GM21723 (cell line): ENCODE data around the gene C2orf69.
"Not testable (repeated sequence)": the region's sequence is repeated elsewhere in the genome, so short reads cannot be mapped to it uniquely, and the experiment has no call there.

ENCODE experiments used
- ATAC-seq: cut with Tn5 transposase; IDR thresholded peaks from one replicate; pipeline ENCODE4 v1.9.1; 2021; ENCODE audit warnings: mild to moderate bottlenecking, moderate library complexity; ENCODE audit not compliant: unreplicated experiment

The C2orf69 gene

DNA sequence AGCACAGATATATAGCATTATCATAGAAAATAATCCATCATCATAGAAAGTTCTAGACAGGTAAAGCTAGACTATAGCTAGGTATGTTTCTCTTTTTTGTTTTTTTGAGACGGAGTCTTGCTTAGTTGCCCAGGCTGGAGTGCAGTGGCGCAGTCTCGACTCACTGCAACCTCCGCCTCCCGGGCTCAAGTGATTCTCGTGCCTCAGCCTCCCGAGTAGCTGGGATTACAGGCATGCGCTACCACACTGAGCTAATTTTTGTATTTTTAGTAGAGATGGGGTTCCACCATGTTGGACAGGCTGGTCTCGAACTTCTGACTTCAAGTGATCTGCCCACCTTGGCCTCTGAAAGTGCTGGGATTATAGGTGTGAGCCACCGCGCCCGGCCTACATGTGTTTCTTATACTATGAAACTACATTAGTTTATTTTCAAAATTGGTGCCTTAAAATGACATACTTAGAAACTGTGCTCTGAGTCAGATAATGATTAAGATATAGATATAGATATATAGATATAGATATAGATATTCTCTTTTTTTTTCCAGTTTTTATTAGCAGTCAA is 1.5 kb downstream of the C2orf69 start:
- ATAC-seq: not testable (repeated sequence)

DNA sequence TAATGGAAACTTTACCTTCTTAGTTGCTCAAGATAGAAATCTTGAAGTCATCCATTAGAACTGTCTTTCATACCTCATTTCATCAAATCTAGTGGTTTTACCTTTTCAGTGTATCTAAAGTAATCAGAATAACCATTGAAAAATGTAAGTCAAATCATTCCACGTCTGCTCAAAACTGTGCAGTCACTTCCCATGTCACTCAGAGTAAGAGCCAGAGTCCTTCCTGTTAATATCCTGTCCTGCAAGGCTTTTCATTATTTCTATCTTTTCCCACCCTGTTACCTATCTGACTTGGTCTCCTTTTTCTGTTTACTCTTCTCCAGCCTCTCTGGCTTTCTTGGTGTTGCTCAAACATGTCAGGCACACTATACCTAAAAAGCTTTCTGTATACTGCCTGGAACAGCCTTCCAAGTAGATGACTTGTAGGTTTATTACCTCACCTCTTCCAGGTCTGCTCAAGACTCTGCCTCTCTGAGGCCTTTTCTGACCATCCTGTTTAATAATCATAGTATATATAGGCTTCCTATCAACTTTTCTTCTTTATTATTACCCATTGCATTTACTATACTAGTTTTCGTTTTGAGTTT is 3.4 kb downstream of the C2orf69 start:
- ATAC-seq: no peak

DNA sequence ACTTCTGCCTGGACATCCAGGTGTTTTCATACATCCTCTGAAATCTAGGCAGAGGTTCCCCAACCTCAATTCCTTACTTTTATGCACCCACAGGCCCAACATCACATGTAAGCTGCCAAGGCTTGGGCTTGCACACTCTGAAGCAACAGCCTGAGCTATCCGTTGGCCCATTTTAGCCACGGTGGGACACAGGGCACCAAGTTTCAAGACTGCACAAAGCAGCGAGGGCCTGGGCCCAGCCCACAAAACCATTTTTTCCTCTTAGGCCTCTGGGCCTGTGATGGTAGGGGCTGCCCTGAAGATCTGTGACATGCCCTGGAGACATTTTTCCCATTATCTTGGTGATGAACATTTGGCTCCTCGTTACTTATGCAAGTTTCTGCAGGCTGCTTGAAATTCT is 5.9 kb downstream of the C2orf69 start:
- ATAC-seq: no peak

DNA sequence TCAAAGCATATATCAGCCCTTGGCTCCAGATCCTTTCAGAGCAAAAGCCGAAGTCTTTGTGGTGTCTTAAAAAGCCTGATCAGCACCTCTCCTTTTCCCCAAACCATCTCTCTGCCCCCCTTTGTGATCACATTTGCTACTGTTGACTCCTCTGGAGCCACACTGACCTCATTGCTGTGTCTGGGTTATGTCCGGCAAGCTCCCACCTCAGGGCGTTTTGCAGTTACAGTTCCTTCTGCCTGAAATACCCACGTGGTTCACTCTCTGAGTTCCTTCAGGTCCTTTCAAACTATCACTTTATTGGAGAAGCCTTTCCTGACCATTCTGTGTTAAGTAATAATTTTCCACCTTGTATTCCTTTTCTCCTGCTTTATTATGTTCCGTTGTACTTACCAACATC is 11.8 kb downstream of the C2orf69 start:
- no peak for ATAC-seq

DNA sequence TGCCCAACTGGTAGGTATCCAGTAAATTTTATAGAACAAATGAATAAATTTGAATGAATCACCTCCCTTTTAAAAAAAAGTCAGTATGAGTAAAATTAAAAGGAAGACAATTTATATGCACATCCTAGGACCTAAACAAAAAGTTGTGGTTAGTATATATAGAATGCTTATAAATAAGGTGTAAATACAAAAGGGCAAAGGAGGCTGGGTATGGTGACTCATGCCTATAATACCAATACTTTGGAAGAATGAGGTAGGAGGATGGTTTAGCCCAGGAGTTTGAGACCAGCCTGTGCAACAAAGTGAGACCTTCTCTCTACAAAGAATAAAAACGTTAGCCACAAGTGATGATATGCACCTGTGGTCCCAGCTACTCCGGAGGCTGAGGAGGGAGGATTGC is 12.8 kb downstream of the C2orf69 start:
- no peak for ATAC-seq

DNA sequence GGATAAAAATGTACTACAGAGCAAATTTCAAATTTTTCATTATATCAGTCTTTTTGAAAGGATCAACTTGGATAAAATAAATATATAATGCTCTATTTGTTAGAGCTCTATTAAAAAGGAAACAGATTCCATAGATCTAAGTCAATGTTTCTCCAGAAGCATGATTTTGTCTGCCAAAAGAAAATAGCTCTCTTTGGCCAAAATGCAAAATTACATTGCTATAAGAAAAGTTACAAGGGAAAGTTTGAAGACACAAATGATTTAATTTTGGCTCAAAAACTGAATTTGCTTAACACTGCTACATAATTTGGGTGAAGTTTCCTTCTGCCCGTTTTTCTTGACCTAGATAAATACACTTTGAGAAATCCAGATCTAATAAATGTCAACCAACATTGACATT is 15.7 kb downstream of the C2orf69 start:
- ATAC-seq: no peak

DNA sequence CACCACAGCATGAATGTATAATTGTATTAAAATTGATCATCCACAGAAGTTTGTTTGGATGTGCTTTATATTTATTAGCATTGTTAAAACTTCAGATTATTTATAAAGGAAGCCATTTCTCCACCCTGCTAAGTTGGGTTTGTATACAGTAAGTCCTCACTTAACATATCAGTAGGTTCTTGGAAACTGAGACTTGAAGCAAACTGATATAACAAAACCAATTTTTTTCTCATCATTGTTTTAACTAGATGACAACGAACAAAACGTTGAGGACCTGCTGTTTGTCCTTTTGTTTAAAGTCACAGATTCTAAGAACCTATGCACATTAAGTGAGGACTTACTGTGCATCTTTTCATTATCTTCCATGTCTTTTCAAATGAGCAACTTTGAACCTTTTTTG is 17.1 kb downstream of the C2orf69 start:
- ATAC-seq: no peak

DNA sequence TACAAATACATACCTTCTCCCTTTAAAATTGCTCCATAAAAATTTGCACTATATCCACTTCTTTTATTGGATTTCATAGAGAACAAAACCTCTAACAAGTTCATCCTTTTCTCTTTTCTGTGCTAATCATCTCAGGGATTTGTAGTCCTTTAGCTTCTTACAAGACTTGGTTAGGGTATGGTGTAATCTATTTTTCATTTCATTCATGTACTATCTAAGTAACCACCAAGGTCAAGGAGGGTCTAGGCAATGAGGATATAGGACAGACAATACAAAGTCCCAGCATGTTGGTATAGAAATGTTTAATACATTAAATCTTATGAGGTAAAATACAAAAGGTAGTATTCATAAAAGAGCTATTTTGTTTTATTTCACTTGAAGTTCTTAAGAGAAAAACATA is 17.5 kb downstream of the C2orf69 start:
- no peak for ATAC-seq

DNA sequence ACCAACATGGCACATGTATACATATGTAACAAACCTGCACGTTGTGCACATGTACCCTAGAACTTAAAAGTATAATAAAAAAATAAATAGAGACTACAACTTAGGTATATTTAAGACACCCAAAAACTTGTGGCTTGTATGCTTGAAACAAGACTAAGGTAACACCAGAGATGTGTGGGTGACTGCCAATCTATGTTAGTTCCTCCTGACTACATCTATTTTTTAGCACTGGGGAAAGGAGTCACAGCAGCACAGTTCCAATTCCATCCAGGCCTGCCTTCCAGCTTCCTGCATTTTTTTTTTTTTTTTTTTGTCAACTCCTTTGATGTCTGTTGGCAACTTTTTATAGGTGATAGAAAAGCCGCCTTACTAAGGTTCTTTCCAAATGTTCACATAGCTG is 18.2 kb downstream of the C2orf69 start:
- no peak for ATAC-seq

DNA sequence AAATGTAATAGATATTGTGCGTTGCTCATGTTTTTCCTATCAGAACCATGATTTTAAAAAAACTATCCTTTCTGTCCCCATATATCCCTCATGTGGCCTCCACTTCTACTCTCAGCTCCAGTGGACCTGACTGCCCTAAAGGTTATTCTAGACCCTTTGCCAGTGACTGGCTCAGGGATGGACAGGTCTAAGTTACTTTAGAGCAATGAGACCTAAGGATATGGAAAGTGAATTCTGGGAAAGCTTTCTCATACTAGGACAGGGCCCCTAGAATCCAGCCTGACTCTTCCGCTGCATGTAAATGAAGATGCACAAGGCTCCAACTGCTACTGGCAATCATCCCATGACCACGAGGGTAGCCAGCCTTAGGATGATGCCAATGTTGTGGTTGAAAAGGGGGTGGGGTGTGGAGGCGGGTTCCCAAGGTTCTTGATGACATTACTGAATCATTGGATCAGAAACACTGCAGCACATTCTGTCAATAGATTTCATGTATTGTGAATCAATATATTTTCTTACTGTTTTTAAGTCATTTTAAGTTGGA is 21.3 kb downstream of the C2orf69 start:
- no peak for ATAC-seq

DNA sequence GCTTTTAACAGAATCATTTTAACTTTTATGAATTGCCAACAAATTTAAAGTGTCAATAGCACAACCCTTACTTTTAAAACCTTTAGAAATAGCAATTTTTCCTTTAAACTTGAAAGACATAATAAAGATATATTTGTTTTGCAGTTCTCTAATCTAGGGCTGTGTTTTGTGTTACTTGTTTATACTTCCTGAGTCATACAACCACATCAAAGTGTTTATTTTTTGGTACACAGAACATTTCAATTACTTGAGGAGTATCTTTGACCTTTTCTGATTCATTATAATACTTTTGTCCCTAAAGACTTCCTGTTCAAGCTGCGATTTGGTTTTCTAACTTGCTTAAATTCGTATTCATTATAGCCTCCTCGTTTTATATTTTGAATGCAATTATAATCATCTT is 22.4 kb downstream of the C2orf69 start:
- no peak for ATAC-seq

DNA sequence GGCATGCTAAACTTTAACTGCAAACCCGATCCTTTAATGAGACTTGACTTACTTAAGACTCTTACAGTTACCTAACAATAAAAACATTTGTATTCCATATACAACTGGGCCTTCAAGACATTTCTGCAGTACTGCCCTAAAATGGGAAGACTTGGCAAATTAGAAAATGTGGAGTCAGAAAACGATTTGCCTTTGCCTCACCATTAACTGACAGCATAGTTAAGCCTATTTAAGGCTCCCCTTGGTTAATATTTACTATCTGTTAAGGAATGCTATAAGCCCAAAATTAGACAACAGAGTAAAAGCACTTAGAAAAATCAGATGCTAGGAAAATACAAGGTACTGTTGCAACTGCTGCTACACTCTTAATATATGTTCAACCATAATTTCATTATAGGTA is 25.5 kb downstream of the C2orf69 start:
- no peak for ATAC-seq

DNA sequence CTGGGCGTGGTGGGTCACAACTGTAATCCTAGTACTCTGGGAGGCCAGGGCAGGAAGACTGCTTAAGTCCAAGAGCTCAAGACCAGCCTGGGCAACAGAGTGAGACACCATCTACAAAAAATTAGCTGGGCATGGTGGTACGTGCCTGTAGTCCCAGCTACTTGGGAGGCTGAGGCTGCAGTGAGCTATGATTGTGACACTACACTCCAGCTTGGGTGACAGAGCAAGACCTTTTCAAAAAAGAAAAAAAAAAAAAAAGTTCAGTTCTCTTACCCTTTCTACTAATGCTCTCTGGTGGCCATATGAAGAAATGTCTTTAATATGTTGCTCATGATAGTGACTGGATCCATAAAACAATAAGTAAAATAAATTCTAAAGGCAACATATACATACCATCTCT is 29.3 kb downstream of the C2orf69 start:
- no peak for ATAC-seq

DNA sequence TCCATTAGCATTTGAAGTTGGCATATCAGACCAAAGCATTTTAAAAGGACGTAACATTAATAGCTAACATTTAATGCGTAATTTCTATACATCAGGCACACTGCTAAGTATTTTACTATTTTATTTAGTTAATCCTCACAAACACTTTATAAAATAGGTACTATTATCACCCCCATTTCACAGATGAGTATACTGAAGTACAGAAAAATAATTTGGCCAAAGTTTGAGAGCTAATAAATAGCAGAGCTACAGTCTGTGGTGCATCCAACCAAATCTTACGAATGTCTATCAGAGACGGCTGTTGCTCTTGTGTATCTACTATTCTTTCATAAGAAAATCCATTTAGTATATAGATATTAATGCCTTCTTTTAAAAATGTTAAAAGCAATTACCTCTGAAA is 32.3 kb downstream of the C2orf69 start:
- ATAC-seq: no peak

DNA sequence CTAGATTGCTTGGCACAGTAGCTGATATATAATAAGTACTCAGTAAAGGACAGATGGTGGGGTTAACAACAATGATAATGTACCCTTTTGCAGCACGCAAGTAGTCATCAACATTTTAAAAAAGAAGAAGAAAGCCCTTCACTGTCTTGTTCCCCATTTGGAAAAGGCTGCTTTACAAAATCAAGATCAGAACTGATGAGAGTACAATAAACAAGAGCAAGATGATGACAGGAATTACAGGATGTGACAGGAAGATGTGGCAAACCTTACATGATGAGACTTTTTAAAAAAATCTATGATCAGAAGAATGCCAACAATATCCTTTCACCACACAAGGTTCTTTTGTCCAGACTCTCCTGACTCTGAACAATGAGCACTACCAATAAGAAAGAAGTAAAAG is 35.1 kb downstream of the C2orf69 start:
- no peak for ATAC-seq

DNA sequence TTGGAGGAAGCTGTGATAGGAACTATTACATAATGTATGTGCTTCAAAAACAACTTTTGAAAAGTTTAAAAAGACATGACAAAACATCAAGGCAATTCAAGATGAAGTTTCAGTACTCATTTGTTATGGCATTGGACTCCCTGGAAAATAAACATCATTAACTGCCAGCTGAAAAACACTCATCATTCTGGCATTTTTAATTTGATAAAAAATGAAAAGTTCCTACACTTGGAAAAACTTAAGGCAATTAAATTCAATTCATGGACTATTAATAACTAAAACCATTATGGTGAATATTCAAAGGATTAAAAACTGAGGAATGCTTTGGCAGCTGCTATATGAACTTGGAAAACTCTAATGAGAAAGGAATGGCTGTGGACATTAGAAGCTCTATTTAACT is 35.7 kb downstream of the C2orf69 start:
- ATAC-seq: no peak

DNA sequence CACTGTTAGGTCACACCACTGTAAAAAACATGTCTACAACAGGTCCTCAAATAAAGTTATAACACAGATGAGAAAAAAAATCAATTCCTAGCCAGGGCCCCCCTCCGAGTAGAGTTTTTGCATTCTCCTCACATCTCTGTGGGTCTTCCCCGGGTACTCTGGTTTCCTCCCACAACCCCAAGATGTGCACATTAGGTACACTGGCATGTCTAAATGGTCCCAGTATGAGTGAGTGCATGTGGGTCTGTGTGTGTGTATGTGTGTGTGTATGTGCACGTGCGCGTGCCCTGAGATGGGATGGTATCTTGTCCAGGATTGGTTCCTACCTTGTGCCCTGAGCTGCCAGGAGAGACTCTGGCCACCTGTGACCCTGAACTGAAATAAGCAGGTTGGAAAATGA is 39.3 kb downstream of the C2orf69 start:
- no peak for ATAC-seq

DNA sequence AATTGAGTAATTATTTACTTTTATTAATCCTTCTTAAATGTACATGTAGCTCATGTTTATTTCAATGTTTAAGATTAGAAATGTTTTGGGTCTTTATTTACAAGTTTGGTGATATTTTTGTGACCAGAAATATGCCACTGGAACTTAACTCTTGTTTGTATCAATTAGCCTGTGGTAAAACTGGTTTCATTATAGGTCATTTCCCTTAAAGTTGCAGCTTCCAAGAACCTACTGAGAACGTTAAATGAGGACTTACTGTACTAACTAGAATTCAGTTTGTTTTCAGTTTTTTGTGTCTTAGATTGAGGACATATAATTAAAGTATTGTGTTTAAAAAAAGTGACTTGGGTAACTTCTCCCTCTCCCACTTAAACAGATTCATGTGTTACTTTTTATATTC is 39.9 kb downstream of the C2orf69 start:
- ATAC-seq: no peak

DNA sequence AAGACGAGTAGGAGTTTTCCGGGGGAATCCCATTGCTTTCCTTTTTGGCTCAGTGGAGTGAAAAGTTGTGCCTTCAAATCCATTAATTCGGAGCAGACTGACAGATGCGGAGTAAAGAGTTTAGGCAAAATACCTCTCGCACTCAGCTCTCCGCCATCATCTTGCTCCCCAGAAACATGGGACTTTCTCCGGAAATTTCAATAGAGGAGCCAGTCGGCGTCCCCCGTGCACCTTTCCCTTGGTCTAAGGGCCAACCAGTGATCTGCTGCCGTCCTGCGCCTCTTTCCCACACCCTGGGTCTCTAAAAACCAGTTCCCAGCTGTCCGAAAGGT is 43.9 kb downstream of the C2orf69 start:
- ATAC-seq: peak; percentile 53

DNA sequence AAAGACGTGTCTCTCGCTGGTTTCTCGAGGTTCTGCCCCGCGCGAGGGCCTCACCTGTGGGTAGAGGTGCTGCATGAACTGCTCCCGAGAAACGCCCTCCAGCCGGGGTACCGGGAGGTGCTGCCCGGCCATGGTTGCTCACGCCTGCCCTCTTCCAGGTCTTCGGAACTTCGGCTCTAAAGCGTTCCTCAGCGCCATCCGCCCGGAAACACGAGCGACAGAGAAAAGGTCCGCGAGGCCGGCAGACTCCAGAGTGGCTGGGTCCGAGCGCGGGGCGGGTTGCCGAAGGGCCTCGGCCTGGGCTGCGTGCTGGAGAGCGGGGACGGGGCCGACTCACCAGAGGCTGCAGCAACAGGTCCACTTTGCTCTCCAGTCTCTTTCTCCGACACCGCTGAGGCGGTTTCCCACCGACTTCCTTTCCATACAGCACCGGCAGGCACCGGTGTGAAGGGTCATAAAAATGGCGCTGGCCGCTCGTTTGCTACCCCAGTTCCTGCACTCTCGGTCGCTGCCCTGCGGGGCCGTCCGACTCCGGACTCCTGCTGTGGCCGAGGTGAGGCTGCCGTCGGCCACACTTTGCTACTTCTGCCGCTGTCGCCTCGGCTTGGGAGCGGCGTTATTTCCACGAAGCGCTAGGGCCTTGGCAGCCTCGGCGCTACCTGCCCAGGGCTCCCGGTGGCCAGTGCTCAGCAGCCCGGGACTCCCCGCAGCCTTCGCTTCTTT is 44.4 kb downstream of the C2orf69 start, which contains the start of the genes MAIP1 and TYW5:
MAIP1 (plus strand) TSS at position 244 of the 723 bp plus-strand sequence; CDS start at position 461, 217 bp downstream.
TYW5 (minus strand) TSS at position 153 of the 723 bp plus-strand sequence; CDS start at position 132, 21 bp downstream.
- peak; percentile 89 for ATAC-seq

DNA sequence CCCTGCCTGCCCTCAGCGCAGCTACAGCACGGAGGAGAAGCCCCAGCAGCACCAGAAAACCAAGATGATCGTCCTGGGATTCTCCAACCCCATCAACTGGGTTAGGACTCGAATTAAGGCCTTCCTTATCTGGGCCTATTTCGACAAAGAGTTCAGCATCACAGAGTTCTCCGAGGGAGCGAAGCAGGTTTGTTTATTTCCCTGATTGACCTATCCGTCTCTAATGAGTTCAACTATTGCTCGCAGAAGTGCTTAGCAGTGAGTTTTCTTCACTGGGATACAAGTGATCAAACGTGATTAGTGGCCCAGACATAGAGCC is 44.9 kb downstream of the C2orf69 start:
- no peak for ATAC-seq

DNA sequence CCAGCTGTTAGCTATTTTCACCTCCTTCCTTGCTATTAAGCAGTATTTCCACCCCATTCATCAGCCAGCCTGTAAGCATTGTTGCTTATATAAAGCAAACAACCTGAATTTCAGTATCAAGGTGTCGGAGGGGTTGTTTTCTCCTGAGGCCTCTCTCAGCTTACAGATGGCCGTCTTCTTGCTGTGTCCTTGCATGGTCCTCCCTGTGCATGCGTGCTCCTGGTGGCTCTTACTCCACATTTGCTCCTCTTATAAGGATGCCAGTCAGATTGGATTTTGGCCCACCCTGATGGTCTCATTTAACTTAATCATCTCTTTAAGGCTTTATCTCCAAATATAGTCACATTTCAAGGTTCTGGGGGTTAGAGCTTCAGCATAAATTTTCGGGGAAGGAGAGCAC is 46.9 kb downstream of the C2orf69 start:
- ATAC-seq: no peak
